Naive thymus-derived CD4-positive, alpha-beta T cell (primary cell): ENCODE measurements around the gene RNF32. TPM values are rescaled to one million over a fixed set of nuclear protein-coding genes. Genes with fewer than 3 reads are reported as not detected.

ENCODE experiments used
- ATAC-seq: fragments of 150-1000 bp; cut with Tn5 transposase; 2 replicates; pipeline ENCODE4 v1.10.0; 2021; ENCODE audit warnings: mild to moderate bottlenecking, moderate library complexity
- CTCF ChIA-PET: fragments of 350-600 bp; sonication (Branson Sonifier 250); formaldehyde crosslinking; loops from one replicate; lab custom pipeline; 2021; ENCODE audit warnings: antibody characterized with exemption; lab: Charles Lee
- POLR2A ChIA-PET: fragments of 350-600 bp; sonication (Branson Sonifier 250); formaldehyde crosslinking; loops from one replicate; lab custom pipeline; 2021; ENCODE audit warnings: antibody characterized with exemption, inconsistent platforms; lab: Charles Lee
- DNase-seq, 9 donors: peaks; one replicate each; pipeline versions ENCODE4 v3.0.0 to v3.0.0-alpha.2; 2020 to 2022; ENCODE audit warnings: mixed read lengths in 1 of 9
- H3K27ac ChIP-seq: one replicate; pipeline ENCODE4 v1.7.0; 2013; ENCODE audit warnings: mild to moderate bottlenecking, low read depth, low read length, moderate library complexity
- H3K27me3 ChIP-seq, 2 donors: one replicate each; pipeline ENCODE4 v1.7.0; 2013; ENCODE audit warnings: low read length in 2 of 2, mild to moderate bottlenecking in 2 of 2, moderate library complexity in 2 of 2; ENCODE audit not compliant: control insufficient read depth in 2 of 2, insufficient read depth in 2 of 2
- H3K36me3 ChIP-seq, 3 experiments: 1 replicate in 2 of 3; 2 replicates in 1 of 3; pipeline ENCODE4 v1.7.0; 2013; ENCODE audit warnings: low read length in 3 of 3, mild to moderate bottlenecking in 3 of 3, moderate library complexity in 1 of 3; ENCODE audit not compliant: insufficient read depth in 3 of 3, control insufficient read depth in 2 of 3
- H3K4me1 ChIP-seq, 2 donors: one replicate each; pipeline ENCODE4 v1.7.0; 2013; ENCODE audit warnings: low read length in 2 of 2, mild to moderate bottlenecking in 2 of 2, moderate library complexity in 1 of 2; ENCODE audit not compliant: control insufficient read depth in 2 of 2, insufficient read depth in 2 of 2
- H3K4me3 ChIP-seq: 2 replicates; pipeline ENCODE4 v1.7.0; 2013; ENCODE audit warnings: mild to moderate bottlenecking, low read length
- H3K9me3 ChIP-seq, 3 experiments: 1 replicate in 2 of 3; 2 replicates in 1 of 3; pipeline ENCODE4 v1.7.0; 2013; ENCODE audit warnings: low read length in 3 of 3; ENCODE audit not compliant: control insufficient read depth in 2 of 3
- H3K27ac Mint-ChIP-seq, 9 donors: one replicate each; pipeline ENCODE4 v1.8.0; 2020 to 2022; ENCODE audit warnings: mixed read lengths in 9 of 9, mild to moderate bottlenecking in 8 of 9, moderate library complexity in 5 of 9, inconsistent platforms in 2 of 9
- H3K27me3 Mint-ChIP-seq, 5 donors: one replicate each; pipeline ENCODE4 v1.8.0; 2021 to 2022; ENCODE audit warnings: mixed read lengths in 5 of 5, mild to moderate bottlenecking in 1 of 5
- H3K36me3 Mint-ChIP-seq, 5 donors: one replicate each; pipeline ENCODE4 v1.8.0; 2020 to 2022; ENCODE audit warnings: mixed read lengths in 5 of 5, mild to moderate bottlenecking in 3 of 5, inconsistent platforms in 1 of 5
- H3K4me1 Mint-ChIP-seq, 7 donors: one replicate each; pipeline ENCODE4 v1.8.0; 2020 to 2022; ENCODE audit warnings: mixed read lengths in 7 of 7, mild to moderate bottlenecking in 3 of 7, inconsistent platforms in 1 of 7
- H3K4me3 Mint-ChIP-seq, 10 donors: one replicate each; pipeline ENCODE4 v1.8.0; 2020 to 2022; ENCODE audit warnings: mild to moderate bottlenecking in 10 of 10, mixed read lengths in 10 of 10, moderate library complexity in 6 of 10, inconsistent platforms in 2 of 10
- H3K9me3 Mint-ChIP-seq, 11 donors: one replicate each; pipeline ENCODE4 v1.8.0; 2020 to 2022; ENCODE audit warnings: mixed read lengths in 11 of 11, mild to moderate bottlenecking in 4 of 11, inconsistent platforms in 1 of 11, moderate library complexity in 1 of 11
- intact Hi-C, 2 donors: fragments of 100-400 bp; cut with micrococcal nuclease; formaldehyde crosslinking; loops; one replicate each; pipeline ENCODE4 v1.15.1; 2023
- polyA plus RNA-seq, 2 donors: library from polyadenylated mRNA; unstranded; fragments of 300-500 nt; fragmentation: Illumina TruSeq; gene quantifications; one replicate each; pipeline ENCODE4 v1.2.3, GENCODE V29; 2021
- total RNA-seq, 6 experiments: library from RNA in 5 of 6; stranded (reverse) in 5 of 6; gene quantifications; 1 replicate in 5 of 6; 2 replicates in 1 of 6; pipeline ENCODE4 v1.2.3 and lab custom pipeline; 2021 to 2026

Gene RNF32
- total and polyA plus RNA-seq, 7 experiments from 2014 or later, result 0.66 to 2.1 (median 0.85) TPM; not detected in 2

DNA sequence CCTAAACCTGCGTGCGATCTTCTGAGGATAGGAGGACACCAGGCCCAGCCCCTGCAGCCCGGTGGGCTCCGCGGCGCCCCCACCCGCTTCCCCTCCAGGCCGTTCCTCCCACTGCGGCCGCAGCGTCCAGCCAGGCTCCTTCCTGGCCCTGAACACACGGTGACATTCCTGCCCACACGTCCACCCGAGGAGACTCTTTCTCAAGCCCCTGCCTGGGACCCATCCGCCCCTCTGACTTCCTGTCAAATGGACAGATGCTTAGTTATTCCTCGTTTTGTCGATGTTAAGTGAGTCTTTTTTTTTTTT is 32.4 kb upstream of the RNF32 start:
- DNase-seq (no peak), ATAC-seq (no peak)
- Histone ChIP-seq H3K4me1 (peaks cover 10 to 16% of the 10 kb centered on the region in 2 donors), H3K27ac (no peak overlapping the region), H3K27me3 (no peaks in the 10 kb centered on the region), H3K4me3 (no peak overlapping the region), H3K9me3 (no peaks in the 10 kb centered on the region), H3K36me3 (no peaks in the 10 kb centered on the region)
- H3K4me1 Mint-ChIP-seq, result peaks cover 12 to 33% (median 29%) of the 10 kb centered on the region in 7 donors
- peaks cover 27 to 49% (median 32%) of the 10 kb centered on the region in 5 donors for H3K27me3 Mint-ChIP-seq
- CTCF ChIA-PET, result no interaction called here
- peaks cover 0 to 6% (median 0%) of the 10 kb centered on the region in 11 donors for H3K9me3 Mint-ChIP-seq
- intact Hi-C loops, result no loop called here
- POLR2A ChIA-PET, result no interaction called here
- peaks cover 0 to 10% (median 0%) of the 10 kb centered on the region in 5 donors for H3K36me3 Mint-ChIP-seq
- H3K4me3 Mint-ChIP-seq, result peak overlapping the region in 9 of 10 donors; percentile 17 to 82 (median 64)
- no peak overlapping the region for H3K27ac Mint-ChIP-seq

DNA sequence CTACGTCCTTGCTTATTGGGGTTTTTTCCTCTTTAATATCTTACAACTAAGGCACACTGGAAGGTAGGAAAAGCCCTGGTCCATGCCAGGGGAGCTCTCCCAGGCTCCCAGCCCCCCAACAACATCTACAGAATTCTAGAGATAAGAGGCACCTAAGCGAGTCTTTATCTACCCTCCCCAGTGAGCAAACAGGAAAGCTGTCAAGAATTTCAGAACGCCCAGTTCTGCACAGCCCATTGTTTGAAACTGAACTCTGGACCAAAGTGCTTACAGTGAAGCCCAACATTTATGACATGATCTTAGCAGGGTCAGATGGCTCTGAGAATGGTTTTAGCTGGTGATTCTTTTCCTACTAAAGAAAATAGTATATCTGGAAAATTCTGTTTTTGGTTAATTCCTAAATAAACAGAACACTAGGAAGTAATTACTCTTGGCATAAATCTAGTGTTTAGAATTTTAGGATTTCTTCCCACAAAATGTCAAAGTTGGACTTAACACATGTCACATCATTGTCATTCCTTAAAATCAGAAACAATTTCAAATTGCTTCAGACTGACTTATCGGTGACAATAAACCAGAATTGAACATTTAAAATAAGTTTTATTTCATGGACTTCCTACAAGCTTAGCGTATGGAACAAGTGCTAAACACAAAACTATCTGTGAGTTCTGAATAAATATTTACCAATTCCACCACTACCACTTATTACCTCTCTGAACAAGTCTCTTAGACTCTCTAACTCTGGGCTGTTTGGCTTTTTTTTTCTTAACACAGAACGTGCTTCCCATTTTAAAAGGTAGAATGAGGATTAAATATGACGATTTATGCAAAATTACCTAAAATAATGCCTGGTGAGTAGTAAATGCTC is 31.3 kb upstream of the RNF32 start:
- Histone ChIP-seq H3K36me3 (no peaks in the 10 kb centered on the region), H3K4me1 (peaks cover 14 to 19% of the 10 kb centered on the region in 2 donors), H3K27me3 (no peaks in the 10 kb centered on the region), H3K4me3 (no peak overlapping the region), H3K27ac (no peak overlapping the region), H3K9me3 (no peaks in the 10 kb centered on the region)
- ChIA-PET CTCF (no interaction called here), POLR2A (no interaction called here)
- no peak for DNase-seq
- Mint-ChIP-seq H3K36me3 (peaks cover 0 to 12% (median 0%) of the 10 kb centered on the region in 5 donors), H3K4me3 (peak overlapping the region in 5 of 10 donors; percentile 47 to 69 (median 61)), H3K9me3 (peaks cover 0 to 6% (median 0%) of the 10 kb centered on the region in 11 donors), H3K27ac (no peak overlapping the region), H3K4me1 (peaks cover 14 to 37% (median 33%) of the 10 kb centered on the region in 7 donors), H3K27me3 (peaks cover 27 to 53% (median 35%) of the 10 kb centered on the region in 5 donors)
- intact Hi-C loops, result no loop called here
- ATAC-seq, result no peak

- Histone ChIP-seq H3K4me1 (peaks cover 14 to 19% of the 10 kb centered on the region in 2 donors), H3K9me3 (no peaks in the 10 kb centered on the region), H3K4me3 (no peak overlapping the region), H3K36me3 (no peaks in the 10 kb centered on the region), H3K27ac (no peak overlapping the region), H3K27me3 (no peaks in the 10 kb centered on the region)
- Mint-ChIP-seq H3K4me3 (no peak overlapping the region), H3K36me3 (peaks cover 0 to 15% (median 0%) of the 10 kb centered on the region in 5 donors), H3K27ac (no peak overlapping the region), H3K9me3 (peaks cover 0 to 6% (median 0%) of the 10 kb centered on the region in 11 donors), H3K4me1 (peaks cover 14 to 42% (median 36%) of the 10 kb centered on the region in 7 donors), H3K27me3 (peaks cover 25 to 59% (median 37%) of the 10 kb centered on the region in 5 donors)
- ChIA-PET CTCF (no interaction called here), POLR2A (no interaction called here)
- ATAC-seq (no peak), DNase-seq (no peak)
- intact Hi-C loops, result loop anchor here in 1 of 2 donors (10.0 kb wide), 1 partner anchor 285 kb away; the partner anchor contains the start of gene LMBR1
Observed at GRCh38 chr7:156610130-156610529, 30.4 kb upstream of the RNF32 start.

- Mint-ChIP-seq H3K9me3 (peaks cover 0 to 5% (median 0%) of the 10 kb centered on the region in 11 donors), H3K27ac (no peak overlapping the region), H3K4me1 (peaks cover 14 to 46% (median 36%) of the 10 kb centered on the region in 7 donors), H3K27me3 (peaks cover 25 to 58% (median 36%) of the 10 kb centered on the region in 5 donors), H3K4me3 (no peak overlapping the region), H3K36me3 (peaks cover 0 to 15% (median 0%) of the 10 kb centered on the region in 5 donors)
- Histone ChIP-seq H3K9me3 (no peaks in the 10 kb centered on the region), H3K27ac (no peak overlapping the region), H3K27me3 (no peaks in the 10 kb centered on the region), H3K4me1 (peaks cover 14 to 19% of the 10 kb centered on the region in 2 donors), H3K4me3 (no peak overlapping the region), H3K36me3 (no peaks in the 10 kb centered on the region)
- DNase-seq, result no peak
- ChIA-PET CTCF (no interaction called here), POLR2A (no interaction called here)
- intact Hi-C loops, result loop anchor here in 1 of 2 donors (10.0 kb wide), 1 partner anchor 284 kb away; the partner anchor contains the start of gene LMBR1
- ATAC-seq, result no peak
Observed at GRCh38 chr7:156610601-156611000, 30.0 kb upstream of the RNF32 start.

DNA sequence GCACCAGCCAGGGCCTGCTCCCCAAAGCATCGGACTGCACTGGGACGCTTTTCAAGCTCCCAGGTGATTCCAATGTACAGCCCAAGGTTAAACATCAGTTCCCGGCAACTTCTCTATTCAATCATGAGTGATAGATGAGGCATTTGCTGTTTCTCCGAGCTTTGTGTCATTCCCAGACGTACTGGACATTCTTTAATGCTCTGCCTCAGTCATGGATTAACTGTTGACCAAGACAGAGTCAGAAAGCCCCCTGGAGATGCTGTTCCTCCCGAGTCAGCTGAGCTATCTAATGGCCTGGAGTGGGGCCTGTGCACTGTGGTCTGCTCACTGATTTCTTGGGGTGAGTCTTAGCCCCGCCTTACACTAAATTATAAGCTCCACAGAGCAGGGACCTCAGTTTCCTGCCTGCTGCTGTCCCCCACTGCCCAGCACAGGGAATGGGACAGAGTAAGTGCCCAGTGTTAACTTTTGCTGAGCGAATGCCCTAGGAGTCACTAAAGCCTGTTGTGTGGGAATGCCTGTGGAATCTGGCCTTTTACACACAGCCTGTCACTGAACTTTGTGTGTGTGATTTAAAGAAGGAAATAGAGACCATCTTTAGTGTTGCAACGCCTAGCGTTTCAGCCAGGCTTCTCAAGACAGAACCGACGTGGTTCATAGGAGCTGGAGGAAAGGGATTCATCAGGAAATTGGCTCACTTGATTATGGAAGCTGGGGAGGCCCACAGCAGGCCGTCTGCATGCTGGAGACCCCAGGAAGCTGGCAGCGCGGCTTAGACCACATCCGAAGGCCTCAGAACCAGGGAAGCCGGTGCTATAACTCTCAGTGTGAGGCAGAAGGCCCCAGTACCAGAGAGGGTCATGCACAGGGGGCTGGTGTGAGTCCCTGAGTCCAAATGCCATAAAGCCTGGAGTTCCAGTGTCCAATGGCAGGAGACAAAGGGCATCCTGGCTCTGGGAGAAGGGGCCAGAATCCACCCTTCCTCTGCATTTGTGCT is 29.3 kb upstream of the RNF32 start:
- DNase-seq (no peak), ATAC-seq (no peak)
- ChIA-PET POLR2A (interaction anchor here (0.5 kb wide), 1 partner anchor 323 kb away, joined by 4 read pairs; no protein-coding TSS in a partner anchor), CTCF (no interaction called here)
- H3K9me3 Mint-ChIP-seq, result peaks cover 0 to 5% (median 0%) of the 10 kb centered on the region in 11 donors
- H3K36me3 ChIP-seq, result no peaks in the 10 kb centered on the region
- no peak overlapping the region for H3K4me3 Mint-ChIP-seq
- H3K27me3 ChIP-seq, result no peaks in the 10 kb centered on the region
- peaks cover 26 to 62% (median 37%) of the 10 kb centered on the region in 5 donors for H3K27me3 Mint-ChIP-seq
- H3K27ac Mint-ChIP-seq, result no peak overlapping the region
- peaks cover 14 to 48% (median 36%) of the 10 kb centered on the region in 7 donors for H3K4me1 Mint-ChIP-seq
- peaks cover 14 to 19% of the 10 kb centered on the region in 2 donors for H3K4me1 ChIP-seq
- intact Hi-C loops, result loop anchor here in 1 of 2 donors (10.0 kb wide), 1 partner anchor 283 kb away; the partner anchor contains the start of gene LMBR1
- H3K27ac ChIP-seq, result no peak overlapping the region
- no peak overlapping the region for H3K4me3 ChIP-seq
- H3K36me3 Mint-ChIP-seq, result peaks cover 0 to 15% (median 0%) of the 10 kb centered on the region in 5 donors
- no peaks in the 10 kb centered on the region for H3K9me3 ChIP-seq

GRCh38 chr7:156612930-156613329 is 27.6 kb upstream of the RNF32 start:
- CTCF ChIA-PET, result no interaction called here
- peaks cover 0 to 5% (median 0%) of the 10 kb centered on the region in 11 donors for H3K9me3 Mint-ChIP-seq

More at GRCh38 chr7:156612930-156613329, 27.6 kb upstream of the RNF32 start:
- intact Hi-C loops, result loop anchor here (1.0 to 10.0 kb wide), 3 partner anchors 12 to 282 kb away; partner anchors contain the start of genes RNF32 (in 2 of the 2) and LMBR1 (in 1 of the 2)
- Mint-ChIP-seq H3K4me3 (peak overlapping the region in 9 of 10 donors; percentile 3 to 77 (median 40)), H3K36me3 (peaks cover 0 to 22% (median 0%) of the 10 kb centered on the region in 5 donors), H3K27ac (peak overlapping the region in 6 of 9 donors; percentile 12 to 76 (median 38)), H3K4me1 (peaks cover 17 to 55% (median 41%) of the 10 kb centered on the region in 7 donors), H3K27me3 (peaks cover 38 to 72% (median 47%) of the 10 kb centered on the region in 5 donors)
- H3K27me3 ChIP-seq, result peaks cover 0 to 4% of the 10 kb centered on the region in 2 donors
- no peak overlapping the region for H3K27ac ChIP-seq
- no peak overlapping the region for H3K4me3 ChIP-seq
- H3K9me3 ChIP-seq, result no peaks in the 10 kb centered on the region
- H3K36me3 ChIP-seq, result no peaks in the 10 kb centered on the region
- POLR2A ChIA-PET, result interaction anchor here (1.0 kb wide), 1 partner anchor 10 kb away, joined by 3 read pairs; no protein-coding TSS in a partner anchor
- DNase-seq (peak in 8 of 9 donors; percentile 50 to 83 (median 74)), ATAC-seq (peak; percentile 94)
- H3K4me1 ChIP-seq, result peaks cover 14 to 22% of the 10 kb centered on the region in 2 donors
